ENCODE measurements around the gene MAPKAPK5. TPM values are rescaled to one million over a fixed set of nuclear protein-coding genes. Genes with fewer than 3 reads are reported as not detected.
A peak's percentile ranks its signal among the peaks of the same experiment; 100 is the strongest.

MAPKAPK5 gene
- total RNA-seq, 1 donor from 2014 or later, result 6.4 TPM

GRCh38 chr12:111850526-111850925, 8.5 kb downstream of the MAPKAPK5 start:
- intact Hi-C loops (cut with DNase I), result no loop called here
- no peak for TF ChIP-seq CTCF (IDR thresholded peaks at IDR 0.05)

GRCh38 chr12:111858186-111858585, 16.2 kb downstream of the MAPKAPK5 start:
- peaks cover 0 to 5% of the 10 kb centered on the region in 2 donors for H3K4me1 ChIP-seq
- intact Hi-C loops (cut with DNase I), result no loop called here
- no peak for TF ChIP-seq CTCF (IDR thresholded peaks at IDR 0.05)
- no peak for DNase-seq (ENCODE audit: low spot score in 2 of 2)
- H3K9me3 ChIP-seq, result no peaks in the 10 kb centered on the region
- H3K4me3 ChIP-seq, result no peak overlapping the region
- no peak overlapping the region for H3K27ac ChIP-seq
- no peaks in the 10 kb centered on the region for H3K27me3 ChIP-seq
- no peaks in the 10 kb centered on the region for H3K36me3 ChIP-seq

More at GRCh38 chr12:111850526-111850925, 8.5 kb downstream of the MAPKAPK5 start:
- DNase-seq (ENCODE audit: low spot score in 2 of 2), result no peak
- Histone ChIP-seq H3K27ac (no peak overlapping the region), H3K9me3 (no peaks in the 10 kb centered on the region), H3K4me3 (no peak overlapping the region), H3K27me3 (no peaks in the 10 kb centered on the region), H3K36me3 (peaks cover 10 to 17% of the 10 kb centered on the region in 2 donors), H3K4me1 (no peaks in the 10 kb centered on the region)

- Histone ChIP-seq H3K9me3 (no peaks in the 10 kb centered on the region), H3K27me3 (no peaks in the 10 kb centered on the region), H3K27ac (no peak overlapping the region), H3K36me3 (no peaks in the 10 kb centered on the region), H3K4me3 (no peak overlapping the region), H3K4me1 (peaks cover 0 to 5% of the 10 kb centered on the region in 2 donors)
- intact Hi-C loops (cut with DNase I), result no loop called here
- TF ChIP-seq CTCF (IDR thresholded peaks at IDR 0.05), result no peak
- no peak for DNase-seq (ENCODE audit: low spot score in 2 of 2)
Measured at GRCh38 chr12:111858778-111859177, 16.8 kb downstream of the MAPKAPK5 start.

GRCh38 chr12:111864913-111865312, 22.9 kb downstream of the MAPKAPK5 start:
- TF ChIP-seq CTCF (IDR thresholded peaks at IDR 0.05), result no peak
- Histone ChIP-seq H3K36me3 (peaks cover 20 to 26% of the 10 kb centered on the region in 2 donors), H3K27me3 (no peaks in the 10 kb centered on the region), H3K4me1 (peaks cover 0 to 2% of the 10 kb centered on the region in 2 donors), H3K27ac (no peak overlapping the region), H3K9me3 (no peaks in the 10 kb centered on the region), H3K4me3 (no peak overlapping the region)
- intact Hi-C loops (cut with DNase I), result no loop called here
- no peak for DNase-seq (ENCODE audit: low spot score in 2 of 2)

- intact Hi-C loops (cut with DNase I), result no loop called here
- Histone ChIP-seq H3K27ac (peak overlapping the region in 1 of 2 donors; percentile 24), H3K9me3 (no peaks in the 10 kb centered on the region), H3K4me1 (no peaks in the 10 kb centered on the region), H3K36me3 (peaks cover 41 to 53% of the 10 kb centered on the region in 2 donors), H3K27me3 (no peaks in the 10 kb centered on the region), H3K4me3 (no peak overlapping the region)
- no peak for DNase-seq (ENCODE audit: low spot score in 2 of 2)
- TF ChIP-seq CTCF (IDR thresholded peaks at IDR 0.05), result no peak
Measured at GRCh38 chr12:111867531-111867930, 25.5 kb downstream of the MAPKAPK5 start.

Measured in ascending aorta (tissue), 2 donors.